Inflammatory macrophage treated with lipopolysaccharide for 1 hour (primary cell): ENCODE results near the gene RYR2.
"Not testable (repeated sequence)": the region's sequence is repeated elsewhere in the genome, so short reads cannot be mapped to it uniquely, and the experiment has no call there.

Experiments
- DNase-seq, 2 donors: peaks; one replicate each; pipeline ENCODE4 v3.0.0-alpha.2; 2020 to 2022

RYR2 gene

DNA sequence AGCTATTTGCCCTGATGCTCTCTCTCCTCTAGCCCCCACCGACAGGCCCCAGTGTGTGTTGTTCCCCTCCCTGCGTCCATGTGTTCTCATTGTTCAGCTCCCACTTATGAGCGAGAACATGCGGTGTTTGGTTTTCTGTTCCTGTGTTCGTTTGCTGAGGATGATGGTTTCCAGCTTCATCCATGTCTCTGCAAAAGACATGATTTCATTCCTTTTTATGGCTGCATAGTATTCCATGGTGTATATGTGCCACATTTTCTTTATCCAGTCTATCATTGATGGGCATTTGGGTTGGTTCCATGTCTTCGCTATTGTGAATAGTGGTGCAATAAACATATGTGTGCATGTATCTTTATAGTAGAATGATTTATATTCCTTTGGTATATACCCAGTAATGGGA lies 110.0 kb downstream of the RYR2 start:
- DNase-seq, result not testable (repeated sequence)

DNA sequence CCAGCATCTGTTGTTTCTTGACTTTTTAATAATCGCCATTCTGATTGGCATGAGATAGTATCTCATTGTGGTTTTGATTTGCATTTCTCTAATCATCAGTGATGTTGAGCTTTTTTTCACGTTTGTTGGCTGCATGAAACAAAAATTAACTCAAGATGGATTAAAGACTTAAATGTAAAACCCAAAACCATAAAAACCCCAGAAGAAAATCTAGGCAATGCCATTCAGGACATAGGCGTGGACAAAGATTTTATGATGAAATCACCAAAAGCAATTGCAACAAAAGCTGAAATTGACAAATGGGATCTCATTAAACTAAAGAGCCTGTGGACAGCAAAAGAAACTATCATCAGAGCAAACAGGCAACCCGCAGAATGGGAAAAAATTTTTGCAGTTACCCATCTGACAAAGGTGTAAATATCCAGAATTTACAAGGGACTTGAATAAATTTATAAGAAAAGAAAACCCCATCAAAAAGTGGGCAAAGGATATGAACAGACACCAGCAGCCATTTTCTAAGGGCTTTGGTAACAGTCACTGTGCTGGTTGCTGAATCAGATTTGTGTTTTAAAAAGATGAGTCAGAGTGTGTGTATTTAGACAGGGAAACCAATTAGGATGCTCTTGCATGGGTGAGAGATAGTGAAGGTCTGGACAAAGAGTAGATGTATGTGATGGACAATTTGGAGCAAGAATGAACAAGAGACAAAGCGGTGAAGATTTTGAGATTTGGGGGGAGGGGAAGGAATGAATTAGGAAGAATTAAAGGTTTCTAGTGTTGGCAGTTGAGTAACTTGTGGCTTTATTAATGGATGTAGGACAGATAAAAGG lies 110.7 kb downstream of the RYR2 start:
- DNase-seq, result no peak

DNA sequence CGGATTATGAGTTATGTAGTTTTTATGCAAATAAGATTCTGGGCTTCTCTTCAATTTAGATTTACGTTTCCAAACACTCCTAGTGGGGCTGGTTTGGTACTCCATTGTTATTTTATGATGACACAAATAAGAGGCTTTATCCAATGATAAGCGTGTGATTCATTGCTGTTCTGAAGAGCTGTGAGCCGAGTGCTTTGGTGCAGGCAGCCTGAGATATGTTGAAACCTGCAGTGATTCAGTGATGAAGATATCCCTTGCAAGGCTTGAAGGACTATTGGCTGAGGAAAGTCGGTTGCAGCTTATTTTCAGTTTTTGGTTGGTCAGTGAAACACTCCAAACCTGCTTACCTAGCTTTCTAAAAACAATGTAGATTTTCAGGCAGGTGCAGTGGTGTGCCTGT lies 112.2 kb downstream of the RYR2 start:
- no peak for DNase-seq

DNA sequence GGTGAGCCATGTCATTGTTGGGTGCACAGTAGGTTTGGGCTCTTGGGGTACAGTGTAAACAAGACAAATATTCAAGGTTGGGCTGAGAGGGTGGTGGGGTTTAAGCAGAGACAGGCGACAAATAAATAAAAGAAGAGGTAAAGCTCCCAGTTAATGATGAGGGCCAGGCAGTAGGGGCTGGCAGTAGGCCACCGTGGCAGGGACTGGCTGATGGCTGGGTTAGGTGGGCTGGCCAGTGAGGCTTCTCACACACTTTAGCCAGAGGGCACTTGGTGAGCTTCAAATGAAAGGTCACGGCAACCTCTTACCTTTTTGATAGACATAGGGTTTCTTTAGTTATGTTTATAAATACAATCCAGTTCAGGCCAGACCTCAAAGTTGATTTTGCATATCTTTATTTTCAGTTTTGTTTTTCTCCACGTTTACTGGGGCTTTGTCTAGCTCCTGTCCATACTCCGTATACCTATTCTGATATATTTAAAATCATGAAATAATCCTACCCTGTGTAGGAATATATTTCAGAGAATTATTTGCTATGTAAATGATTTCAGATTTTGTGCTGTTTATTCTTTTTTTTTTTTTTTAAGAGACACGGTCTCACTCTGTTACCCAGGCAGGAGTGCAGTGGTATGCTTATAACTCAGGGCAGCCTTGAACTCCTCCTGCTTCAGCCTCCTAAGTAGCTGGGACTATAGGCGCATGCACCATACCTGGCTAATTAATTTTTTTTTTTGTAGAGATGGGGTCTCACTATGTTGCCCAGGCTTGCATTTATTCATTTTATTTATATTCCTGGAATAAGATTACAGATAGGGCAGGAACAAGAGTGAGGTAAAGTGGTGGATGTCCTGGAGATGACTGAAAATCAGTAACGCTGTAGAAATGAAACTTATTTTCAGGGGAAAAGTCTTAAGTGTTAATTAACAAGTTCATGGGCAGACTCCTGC lies 122.7 kb downstream of the RYR2 start:
- no peak for DNase-seq

DNA sequence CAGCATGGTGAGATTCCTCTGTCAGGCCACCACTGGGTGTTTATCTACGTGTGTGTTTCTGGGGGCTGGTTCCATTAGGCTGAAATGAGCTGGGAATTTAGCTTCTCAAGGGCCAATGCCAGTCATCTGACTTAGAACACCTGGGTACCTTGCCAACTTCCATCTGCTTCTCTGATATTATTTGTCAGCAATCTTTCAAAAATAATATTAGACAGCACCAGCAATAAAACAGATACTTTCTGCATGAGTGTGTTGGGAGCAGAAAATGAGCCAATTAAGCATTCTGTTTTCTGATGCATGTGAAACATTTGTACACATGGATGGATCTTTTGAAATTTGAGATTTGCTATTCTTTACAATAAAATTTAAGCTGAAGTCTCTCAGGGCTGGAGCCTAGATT lies 124.1 kb downstream of the RYR2 start:
- DNase-seq, result no peak

DNA sequence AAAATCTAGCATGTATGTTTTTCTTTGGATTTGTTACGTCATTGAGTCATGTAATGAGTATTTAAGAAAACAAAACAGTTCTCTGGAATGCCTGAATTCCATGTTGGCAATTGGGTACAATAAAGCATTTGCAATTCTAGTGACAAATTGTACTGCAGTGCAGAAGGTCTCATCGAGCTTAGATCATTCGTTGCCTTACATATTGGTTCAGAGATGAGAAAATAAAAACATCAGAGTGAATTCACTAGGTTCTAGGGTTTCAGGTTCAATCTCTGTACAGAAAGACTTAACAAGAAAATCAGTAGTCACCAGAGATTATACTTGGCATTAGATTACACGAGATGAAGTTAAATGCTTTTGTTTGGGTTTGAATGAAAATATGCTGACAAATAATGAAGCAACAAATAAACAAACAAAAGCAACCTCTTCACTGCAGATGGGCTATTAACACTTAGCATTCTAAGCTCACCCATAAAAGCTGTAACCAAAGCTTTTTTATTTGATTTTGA lies 124.7 kb downstream of the RYR2 start:
- no peak for DNase-seq

DNA sequence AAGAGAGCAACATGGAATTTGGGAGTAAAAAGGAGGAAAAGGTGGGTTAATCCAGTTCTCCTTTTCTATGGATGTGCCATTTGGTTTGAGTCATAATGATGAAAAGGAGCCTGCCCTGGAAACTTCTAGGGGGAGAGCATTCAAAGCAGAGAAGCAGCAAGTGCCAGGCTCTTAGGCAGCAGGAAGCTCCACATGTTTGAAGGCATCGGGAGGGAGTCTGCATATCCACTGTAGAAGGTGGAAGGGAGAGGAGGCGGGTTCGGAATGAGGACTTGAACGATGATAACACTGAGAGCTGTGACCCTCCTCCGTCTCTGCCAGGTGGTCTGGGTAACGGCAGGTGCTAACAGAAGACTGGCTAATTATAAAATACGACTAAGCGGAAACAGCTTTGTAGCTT lies 128.2 kb downstream of the RYR2 start:
- DNase-seq, result no peak

DNA sequence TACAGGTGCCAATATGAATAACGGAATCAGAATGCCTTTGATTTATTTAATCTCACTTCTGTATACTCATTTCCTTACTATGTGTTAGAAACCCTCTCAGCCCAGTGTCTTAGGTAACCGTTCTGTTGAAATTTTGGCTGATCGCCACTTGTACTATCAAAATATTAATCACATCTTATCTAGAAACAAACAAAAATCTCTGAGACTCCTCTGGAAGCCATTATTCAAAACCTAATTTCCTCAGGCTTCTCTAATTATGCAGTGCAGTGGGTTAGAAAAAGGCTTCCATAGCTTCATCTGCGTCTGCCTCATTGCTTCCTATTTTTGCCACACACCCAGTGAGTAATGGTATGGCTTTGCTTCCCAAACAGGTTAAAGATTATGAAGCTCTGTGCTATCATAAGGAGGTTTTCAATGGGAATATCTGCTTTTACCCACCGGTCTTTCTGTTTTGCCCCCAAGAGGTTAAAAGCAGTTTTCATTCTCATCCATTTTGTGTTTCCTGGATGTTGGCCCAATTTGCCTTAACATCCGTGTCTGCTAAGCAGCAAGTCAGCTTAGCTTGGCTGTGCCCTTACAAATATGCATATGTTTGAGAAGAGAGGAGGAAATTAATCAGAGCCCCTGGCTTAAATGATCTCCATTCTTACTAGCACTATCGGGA lies 129.6 kb downstream of the RYR2 start:
- no peak for DNase-seq

DNA sequence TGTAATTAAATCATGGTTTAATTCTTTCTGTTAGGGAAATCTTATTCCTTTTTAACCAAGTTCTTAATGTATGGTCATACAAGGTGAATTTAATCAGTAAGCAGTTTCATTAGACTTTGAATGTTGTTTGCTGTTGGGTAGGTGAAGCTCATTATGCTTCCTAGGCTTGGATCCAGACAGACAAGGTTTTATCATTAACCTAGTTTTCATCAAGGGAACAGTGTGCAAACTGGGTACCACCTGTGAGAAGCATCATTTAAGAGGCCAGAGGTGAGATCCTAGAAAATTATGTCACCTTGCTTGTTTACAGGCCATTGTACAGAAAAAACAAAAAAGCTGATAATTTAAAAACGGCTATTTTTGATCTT lies 130.1 kb downstream of the RYR2 start:
- DNase-seq, result no peak

DNA sequence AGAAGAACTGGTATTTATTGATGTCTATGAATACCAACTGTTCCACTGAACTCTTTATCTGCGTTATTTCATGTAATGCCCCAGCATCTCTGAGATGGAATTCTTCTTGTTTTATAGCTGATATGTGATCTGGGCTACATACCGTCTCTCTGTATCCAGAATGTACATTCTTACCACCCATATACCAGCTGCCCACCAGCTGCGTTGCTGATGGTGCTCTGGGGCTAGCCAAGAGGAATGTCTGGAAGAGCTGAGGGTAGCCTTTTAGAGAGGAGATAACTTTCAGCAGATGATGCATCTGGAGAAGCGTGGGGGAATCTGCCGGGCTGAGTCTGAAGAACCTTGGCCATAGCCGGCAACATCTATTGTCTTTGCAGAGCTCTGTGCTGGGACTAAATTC lies 137.5 kb downstream of the RYR2 start:
- no peak for DNase-seq

DNA sequence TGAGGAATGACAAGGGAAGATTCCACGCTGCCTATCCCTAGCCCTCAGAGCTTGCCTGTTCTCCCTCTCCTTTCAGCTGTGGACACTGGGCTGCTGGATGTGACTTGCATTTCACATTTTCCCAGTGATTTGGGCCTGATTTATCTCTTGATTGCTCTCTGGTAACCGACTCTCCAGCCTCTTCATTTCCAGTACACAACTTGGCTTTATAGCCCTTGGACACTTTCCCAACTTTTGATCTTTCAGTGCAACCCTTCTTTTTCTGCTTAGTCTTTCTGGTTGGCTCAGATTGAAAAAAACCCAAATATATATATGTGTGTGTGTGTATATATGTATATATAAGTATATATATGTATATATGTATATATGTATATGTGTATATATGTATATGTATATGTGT lies 138.3 kb downstream of the RYR2 start:
- DNase-seq, result no peak

DNA sequence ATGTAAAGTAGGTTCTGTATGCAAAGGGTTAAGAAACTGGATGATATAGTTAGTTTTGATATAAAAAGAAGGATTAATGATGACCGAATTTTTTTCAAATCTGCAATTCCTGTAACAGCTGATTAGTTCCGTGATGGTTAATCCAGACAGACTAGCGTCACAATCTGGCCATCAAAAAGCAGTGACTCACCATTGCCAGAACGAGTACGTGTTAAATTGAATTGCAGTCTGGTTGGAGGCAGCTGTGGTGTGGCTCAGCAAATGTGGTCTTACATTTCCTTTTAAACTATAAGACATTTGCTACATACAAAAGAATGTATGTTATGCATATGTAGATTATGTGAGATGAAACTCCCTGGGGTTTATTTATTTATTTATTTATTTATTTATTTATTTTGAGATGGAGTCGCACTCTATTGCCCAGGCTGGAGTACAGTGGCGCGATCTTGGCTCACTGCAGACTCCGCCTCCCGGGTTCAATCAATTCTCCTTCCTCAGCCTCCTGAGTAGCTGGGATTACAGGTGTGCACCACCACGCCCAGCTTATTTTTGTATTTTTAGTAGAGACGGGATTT lies 139.8 kb downstream of the RYR2 start:
- no peak for DNase-seq

DNA sequence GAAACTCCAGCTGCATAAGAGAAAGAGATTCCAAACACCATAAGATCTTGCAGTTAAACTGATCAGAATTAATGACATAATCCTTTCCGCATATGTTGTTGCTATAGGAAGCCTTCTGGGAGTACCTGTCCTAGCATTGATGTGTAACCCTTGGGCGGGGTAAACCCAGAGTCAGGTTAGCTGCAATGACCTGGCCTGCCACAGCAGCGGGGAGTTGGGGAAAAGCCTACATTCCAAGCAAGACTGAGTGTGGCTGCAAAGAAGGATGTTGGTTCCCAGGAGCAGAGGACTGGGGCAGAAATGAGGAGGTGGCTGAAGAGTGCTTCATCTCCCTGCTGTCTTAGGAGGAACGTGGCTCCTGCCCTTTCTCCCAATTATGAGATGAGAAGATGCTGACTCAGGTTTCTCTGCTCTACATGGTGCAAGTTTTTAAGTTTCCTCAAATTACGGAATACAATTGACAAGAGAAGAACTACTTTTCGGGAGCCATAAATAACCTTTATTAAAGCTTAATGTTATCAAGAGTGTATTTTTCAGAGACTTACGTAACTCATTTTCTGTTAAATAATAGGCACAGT lies 142.1 kb downstream of the RYR2 start:
- DNase-seq, result no peak

DNA sequence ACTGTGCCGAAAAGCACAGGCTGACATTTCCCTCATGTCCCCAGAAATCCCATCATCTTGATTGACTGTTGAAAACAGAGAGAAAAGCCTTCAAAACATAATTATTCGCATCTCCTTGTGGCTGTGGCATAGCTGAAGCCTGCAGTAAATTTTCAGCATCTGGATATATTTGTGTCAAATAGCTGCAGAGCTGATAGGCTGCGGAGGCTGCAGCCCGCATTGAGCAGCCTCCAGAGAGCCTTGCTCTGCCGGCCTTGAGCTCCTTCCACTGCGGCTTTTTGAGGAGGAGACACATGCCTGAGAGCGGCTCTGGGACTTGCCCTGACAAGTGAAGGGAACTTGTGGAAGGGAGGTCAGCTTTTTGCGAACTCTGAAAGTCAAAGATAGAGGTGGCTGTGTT lies 144.7 kb downstream of the RYR2 start:
- DNase-seq, result no peak

DNA sequence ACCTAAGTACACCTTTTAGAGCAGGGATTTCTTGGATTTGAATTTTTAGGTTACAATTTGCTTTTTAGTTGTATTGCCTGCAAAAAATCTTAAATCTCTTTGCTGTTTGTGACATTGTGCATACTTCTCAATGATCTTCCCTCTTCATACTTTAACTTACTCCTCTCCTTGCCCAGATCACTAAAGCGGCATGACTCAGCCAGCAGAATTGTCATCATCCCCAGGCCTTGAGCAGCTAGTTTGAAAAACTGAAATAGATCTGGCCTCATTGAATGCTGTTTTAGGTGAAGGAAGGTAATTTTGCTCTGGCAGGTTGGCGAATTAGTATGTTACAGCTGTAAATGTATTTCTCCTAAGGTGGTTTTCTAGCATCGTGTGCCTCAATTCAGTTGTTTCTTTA lies 145.9 kb downstream of the RYR2 start:
- no peak for DNase-seq

DNA sequence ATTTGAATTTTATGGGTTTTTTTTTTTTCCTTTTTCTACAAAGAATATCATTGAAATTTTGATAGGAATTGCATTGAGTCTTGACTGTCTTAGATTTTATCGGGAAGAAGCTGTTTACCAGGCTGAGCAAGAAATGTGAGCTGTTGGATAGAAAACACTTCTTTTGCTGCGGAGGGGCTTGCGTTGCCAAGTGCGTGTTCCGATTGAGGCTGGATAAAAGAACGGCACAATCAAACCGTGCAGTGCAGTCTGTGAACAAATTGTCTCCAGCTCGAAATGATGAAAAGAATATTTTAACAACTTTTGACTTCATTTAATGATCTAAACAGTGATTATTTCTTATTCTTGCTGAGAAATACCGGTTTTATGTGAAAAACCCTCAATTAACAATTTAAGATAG lies 149.4 kb downstream of the RYR2 start:
- DNase-seq, result no peak

DNA sequence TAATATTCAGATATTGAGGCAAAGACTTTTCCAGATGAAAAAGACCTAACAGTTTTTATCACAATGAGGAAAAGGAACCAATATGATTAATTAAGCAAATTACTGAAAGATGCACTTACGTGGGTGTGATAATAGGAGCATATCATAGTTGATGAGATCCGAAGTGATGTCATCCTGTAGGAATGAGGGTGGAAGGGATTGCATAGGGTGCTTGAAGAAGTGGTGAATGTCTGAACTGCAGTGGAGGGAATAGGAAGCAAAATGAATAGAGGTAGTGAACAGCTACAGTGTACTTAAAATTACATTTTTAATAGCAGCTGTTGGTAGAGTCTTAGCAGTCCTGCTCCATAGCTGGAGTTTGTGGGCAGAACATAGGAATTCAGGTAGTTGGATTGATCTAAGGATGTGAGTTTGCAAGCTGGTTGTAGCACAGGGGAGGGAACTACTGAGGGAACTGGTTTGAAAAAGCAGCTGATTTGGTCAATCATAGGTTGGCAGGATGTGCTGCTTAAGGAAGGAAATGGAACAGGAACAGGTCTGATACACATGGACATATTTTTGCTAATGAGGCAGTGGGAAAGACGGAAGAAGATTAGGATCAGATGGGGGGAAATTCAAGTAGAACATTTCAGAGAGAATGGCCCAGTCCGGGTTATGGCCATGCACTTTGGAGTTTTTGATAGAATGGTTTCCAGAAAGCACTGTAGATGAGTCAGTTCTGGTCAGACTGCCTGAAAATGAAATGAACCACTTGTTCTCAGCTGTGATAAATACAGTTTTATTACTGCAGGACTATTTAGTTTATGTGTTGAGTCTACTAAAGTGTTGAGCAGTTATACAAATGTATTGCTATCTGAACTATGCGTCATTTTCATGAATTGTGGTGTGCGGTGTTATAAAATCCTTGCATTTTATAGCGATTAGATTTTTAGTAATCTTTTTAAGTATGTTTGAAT lies 155.8 kb downstream of the RYR2 start:
- no peak for DNase-seq

DNA sequence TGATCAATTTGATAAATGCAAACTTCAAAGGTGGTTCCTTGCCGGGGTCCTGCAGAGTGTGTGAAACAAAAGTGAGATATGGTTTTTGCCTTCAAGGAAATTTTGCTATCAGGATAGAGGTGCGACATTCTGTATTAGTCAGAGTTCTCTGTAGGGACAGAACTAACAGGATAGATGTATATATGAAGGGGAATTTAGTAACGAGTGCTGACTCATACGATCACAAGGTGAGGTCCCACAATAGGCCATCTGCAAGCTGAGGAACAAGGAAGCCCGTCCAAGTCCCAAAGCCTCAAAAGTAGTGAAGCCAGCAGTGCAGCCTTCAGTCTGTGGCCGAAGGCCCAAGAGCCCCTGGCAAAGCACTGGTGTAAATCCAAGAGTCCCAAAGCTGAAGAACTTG lies 157.0 kb downstream of the RYR2 start:
- DNase-seq, result no peak

DNA sequence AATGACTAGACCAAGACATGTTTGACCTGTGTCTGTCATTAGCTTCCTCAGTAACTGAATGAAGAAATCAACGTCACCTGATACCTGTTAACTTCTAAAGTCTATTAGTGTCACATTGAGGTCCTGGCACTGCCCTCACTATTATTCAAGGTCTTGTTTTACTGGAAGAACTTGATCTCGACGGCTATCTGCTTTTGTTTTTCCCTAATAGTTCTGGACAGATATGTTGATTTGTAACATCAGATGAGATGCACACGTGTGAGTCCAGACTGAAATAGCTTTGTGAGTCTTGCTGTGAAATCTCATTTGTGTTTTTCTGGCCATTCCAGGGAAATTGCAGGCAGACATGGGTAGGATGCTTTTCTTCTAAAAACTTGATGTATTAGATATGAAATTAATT lies 159.2 kb downstream of the RYR2 start:
- no peak for DNase-seq

DNA sequence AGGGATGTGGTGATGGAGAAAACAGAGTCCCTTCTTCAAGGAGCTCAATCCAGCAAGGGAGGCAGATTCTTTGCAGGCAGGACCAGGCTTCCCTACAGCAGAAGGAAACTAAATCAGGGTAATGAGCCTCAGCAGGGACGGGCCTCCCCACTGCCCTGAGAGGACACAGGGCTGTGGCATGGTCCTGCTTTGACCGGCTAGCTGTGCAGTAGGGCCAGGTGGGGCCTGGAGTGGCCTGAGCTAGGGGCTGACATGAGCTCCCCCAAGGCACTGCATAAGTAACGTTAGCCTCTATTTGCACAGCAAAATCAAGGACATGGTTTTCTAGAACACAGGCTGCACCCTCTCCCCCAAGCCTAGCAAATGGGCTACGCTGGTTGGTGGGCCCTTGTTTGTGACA lies 162.9 kb downstream of the RYR2 start:
- DNase-seq, result no peak

DNA sequence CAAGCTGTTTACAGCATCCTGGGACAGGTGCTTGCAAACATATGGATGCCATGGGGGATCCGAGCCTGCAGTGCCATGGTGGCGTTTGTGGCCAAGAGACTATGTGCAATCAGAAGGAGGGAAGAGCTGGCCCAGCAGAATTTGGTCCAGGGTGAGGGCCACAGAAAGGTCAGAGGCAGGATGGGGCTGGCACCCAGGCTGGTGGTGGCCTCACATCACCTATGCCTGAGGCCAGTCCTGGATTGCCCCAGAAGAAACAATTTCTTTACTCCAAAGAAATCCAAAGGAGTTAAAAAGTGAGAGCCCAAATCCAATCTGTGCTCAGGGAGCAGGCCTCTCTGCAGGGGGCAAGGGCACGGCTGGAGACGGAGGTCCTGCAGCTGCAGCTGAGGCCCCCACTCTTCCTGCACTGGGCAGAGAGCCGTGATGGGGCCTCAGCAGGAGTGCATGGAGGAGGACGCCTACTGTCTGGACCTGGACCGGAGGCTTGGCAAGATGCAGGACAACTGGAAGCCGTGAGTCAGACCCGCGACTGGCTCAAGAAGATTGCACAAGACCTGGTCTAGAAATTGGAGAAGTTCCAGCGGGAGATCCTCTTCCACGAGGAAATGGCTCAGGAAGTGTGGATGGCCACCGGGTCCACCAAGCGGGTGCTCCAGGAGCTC lies 163.5 kb downstream of the RYR2 start:
- no peak for DNase-seq
